T-helper 17 cell (primary cell): ENCODE measurements around the gene CACNA1G. TPM values are rescaled to one million over a fixed set of nuclear protein-coding genes. Genes with fewer than 3 reads are reported as not detected.
A peak's percentile ranks its signal among the peaks of the same experiment; 100 is the strongest.

Experiments used
- ATAC-seq: fragments of 150-1000 bp; cut with Tn5 transposase; 2 replicates; pipeline ENCODE4 v1.10.0; 2021; ENCODE audit warnings: mild to moderate bottlenecking, moderate library complexity
- DNase-seq, 3 donors: peaks; one replicate each; pipeline versions ENCODE4 v3.0.0 to v3.0.0-alpha.2; 2020 to 2021
- H3K9me3 ChIP-seq: one replicate; pipeline ENCODE4 v1.7.0; 2013; ENCODE audit warnings: low read length, mild to moderate bottlenecking; ENCODE audit not compliant: control insufficient read depth, poor library complexity, severe bottlenecking
- H3K27ac Mint-ChIP-seq: one replicate; pipeline ENCODE4 v1.8.0; 2022; ENCODE audit warnings: mild to moderate bottlenecking, moderate library complexity, mixed read lengths
- H3K27me3 Mint-ChIP-seq: one replicate; pipeline ENCODE4 v1.8.0; 2022; ENCODE audit warnings: mixed read lengths
- H3K36me3 Mint-ChIP-seq: one replicate; pipeline ENCODE4 v1.8.0; 2022; ENCODE audit warnings: low read depth, mixed read lengths
- H3K4me1 Mint-ChIP-seq: one replicate; pipeline ENCODE4 v1.8.0; 2022; ENCODE audit warnings: mild to moderate bottlenecking, mixed read lengths
- H3K4me3 Mint-ChIP-seq: one replicate; pipeline ENCODE4 v1.8.0; 2022; ENCODE audit warnings: mild to moderate bottlenecking, moderate library complexity, mixed read lengths
- total RNA-seq, 4 donors: library from RNA in 2 of 4; stranded (reverse) in 2 of 4; gene quantifications; one replicate each; pipeline ENCODE4 v1.2.3 and lab custom pipeline; 2022 to 2026

CACNA1G gene
- total RNA-seq, 2 donors from 2014 or later: 0.05 to 0.18 TPM

- DNase-seq: no peak
- H3K27ac Mint-ChIP-seq: no peak overlapping the region
- no peaks in the 10 kb centered on the region for H3K9me3 ChIP-seq
- H3K36me3 Mint-ChIP-seq: peaks cover 2% of the 10 kb centered on the region
- peaks cover 14% of the 10 kb centered on the region for H3K4me1 Mint-ChIP-seq
- no peak for ATAC-seq
- peaks cover 29% of the 10 kb centered on the region for H3K27me3 Mint-ChIP-seq
- H3K4me3 Mint-ChIP-seq: peak overlapping the region; percentile 89
Observed at GRCh38 chr17:50558581-50558940, 2.0 kb upstream of the CACNA1G start.

DNA sequence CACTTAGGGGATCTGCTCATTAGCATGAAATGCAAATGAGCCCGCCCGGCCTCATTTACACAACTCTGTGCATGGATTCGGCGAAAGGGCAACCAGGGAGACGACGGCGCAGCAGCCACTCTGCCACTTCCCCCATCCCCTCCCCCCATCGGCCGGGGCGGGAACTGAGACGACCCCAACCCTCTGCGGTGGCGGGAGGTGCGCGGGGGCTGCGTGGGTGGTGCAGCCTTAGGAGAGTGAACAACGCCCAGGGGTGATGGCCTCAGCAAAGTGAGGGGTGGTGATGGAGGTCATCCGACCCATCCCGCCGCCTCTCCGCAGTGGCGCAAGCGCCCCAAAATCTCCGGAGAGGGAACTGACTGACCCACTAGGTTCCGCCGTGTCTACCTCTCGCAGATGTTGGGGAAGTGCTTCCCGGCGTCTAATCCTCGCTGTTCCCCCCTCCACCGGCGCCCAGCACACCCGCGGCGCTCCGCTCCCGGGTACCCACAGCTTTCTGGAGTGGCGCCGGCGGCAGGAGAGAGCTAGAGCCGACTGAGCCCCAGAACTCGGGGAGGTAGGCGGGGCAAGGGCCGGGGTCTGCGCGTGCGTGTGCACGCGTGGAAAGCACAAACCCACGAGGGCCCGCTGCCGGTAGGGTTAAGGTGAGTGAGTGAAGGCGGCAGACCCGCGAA is 1.4 kb upstream of the CACNA1G start:
- peaks cover 29% of the 10 kb centered on the region for H3K27me3 Mint-ChIP-seq
- DNase-seq (peak in 1 of 3 donors; percentile 23), ATAC-seq (no peak)
- peaks cover 2% of the 10 kb centered on the region for H3K36me3 Mint-ChIP-seq
- no peak overlapping the region for H3K27ac Mint-ChIP-seq
- H3K4me3 Mint-ChIP-seq: peak overlapping the region; percentile 89
- peaks cover 14% of the 10 kb centered on the region for H3K4me1 Mint-ChIP-seq
- H3K9me3 ChIP-seq: no peaks in the 10 kb centered on the region

GRCh38 chr17:50559674-50560184 is 786 bp upstream of the CACNA1G start:
- Mint-ChIP-seq H3K36me3 (peaks cover 2% of the 10 kb centered on the region), H3K4me3 (peak overlapping the region; percentile 89), H3K27me3 (peaks cover 32% of the 10 kb centered on the region), H3K27ac (no peak overlapping the region), H3K4me1 (peaks cover 14% of the 10 kb centered on the region)
- DNase-seq (no peak), ATAC-seq (peak; percentile 20)
- H3K9me3 ChIP-seq: no peaks in the 10 kb centered on the region

DNA sequence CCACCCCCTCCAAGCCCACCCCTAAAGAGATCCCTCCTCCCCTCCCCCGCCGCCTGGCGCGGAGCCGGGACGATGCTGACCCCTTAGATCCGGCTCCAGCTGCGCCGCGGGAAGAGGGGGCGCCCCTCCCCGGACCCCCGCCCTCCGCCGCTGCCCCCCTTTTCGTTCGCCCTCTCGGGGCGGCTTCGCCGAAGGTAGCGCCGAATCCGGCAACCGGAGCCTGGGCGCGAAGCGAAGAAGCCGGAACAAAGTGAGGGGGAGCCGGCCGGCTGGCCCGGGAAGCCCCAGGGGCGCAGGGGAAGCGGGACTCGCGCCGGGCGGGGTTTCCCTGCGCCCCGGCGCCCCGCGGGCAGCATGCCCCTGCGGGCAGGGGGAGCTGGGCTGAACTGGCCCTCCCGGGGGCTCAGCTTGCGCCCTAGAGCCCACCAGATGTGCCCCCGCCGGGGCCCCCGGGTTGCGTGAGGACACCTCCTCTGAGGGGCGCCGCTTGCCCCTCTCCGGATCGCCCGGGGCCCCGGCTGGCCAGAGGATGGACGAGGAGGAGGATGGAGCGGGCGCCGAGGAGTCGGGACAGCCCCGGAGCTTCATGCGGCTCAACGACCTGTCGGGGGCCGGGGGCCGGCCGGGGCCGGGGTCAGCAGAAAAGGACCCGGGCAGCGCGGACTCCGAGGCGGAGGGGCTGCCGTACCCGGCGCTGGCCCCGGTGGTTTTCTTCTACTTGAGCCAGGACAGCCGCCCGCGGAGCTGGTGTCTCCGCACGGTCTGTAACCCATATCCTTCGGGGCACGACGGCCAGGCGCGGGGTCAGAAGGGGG is 623 bp downstream of the CACNA1G start:
- no peak overlapping the region for H3K27ac Mint-ChIP-seq

DNA sequence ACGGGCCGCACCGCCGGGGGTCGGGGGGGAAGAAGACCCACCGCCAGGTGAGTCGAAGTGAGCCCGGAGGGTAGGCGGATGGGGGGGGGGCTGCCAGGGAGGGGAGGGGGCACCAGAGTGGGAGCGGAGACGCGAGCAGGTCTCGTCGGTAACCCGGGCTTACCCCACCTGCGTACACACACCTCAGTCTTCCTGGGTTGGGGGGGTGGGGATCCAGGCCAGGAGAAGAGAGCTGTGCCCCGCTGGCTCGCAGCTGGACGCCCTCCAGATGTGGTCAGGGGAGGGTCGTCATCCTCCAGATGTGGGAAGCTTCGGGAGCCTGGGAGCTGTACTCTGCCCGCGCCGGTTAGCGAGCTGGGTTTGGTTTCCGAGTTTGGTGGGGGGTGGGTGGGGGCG is 1.2 kb downstream of the CACNA1G start:
- peaks cover 28% of the 10 kb centered on the region for H3K4me1 Mint-ChIP-seq
- H3K4me3 Mint-ChIP-seq: peak overlapping the region; percentile 78
- ATAC-seq: no peak
- DNase-seq: no peak
- H3K36me3 Mint-ChIP-seq: no peaks in the 10 kb centered on the region
- H3K27me3 Mint-ChIP-seq: peaks cover 52% of the 10 kb centered on the region
- peak overlapping the region; percentile 70 for H3K27ac Mint-ChIP-seq
- no peaks in the 10 kb centered on the region for H3K9me3 ChIP-seq

More for the DNA sequence above, 623 bp downstream of the CACNA1G start:
- Mint-ChIP-seq H3K4me1 (peaks cover 26% of the 10 kb centered on the region), H3K27me3 (peaks cover 46% of the 10 kb centered on the region), H3K36me3 (no peaks in the 10 kb centered on the region), H3K4me3 (peak overlapping the region; percentile 78)
- DNase-seq (peak in 2 of 3 donors; percentile 30 to 32), ATAC-seq (peak; percentile 22)
- H3K9me3 ChIP-seq: no peaks in the 10 kb centered on the region

DNA sequence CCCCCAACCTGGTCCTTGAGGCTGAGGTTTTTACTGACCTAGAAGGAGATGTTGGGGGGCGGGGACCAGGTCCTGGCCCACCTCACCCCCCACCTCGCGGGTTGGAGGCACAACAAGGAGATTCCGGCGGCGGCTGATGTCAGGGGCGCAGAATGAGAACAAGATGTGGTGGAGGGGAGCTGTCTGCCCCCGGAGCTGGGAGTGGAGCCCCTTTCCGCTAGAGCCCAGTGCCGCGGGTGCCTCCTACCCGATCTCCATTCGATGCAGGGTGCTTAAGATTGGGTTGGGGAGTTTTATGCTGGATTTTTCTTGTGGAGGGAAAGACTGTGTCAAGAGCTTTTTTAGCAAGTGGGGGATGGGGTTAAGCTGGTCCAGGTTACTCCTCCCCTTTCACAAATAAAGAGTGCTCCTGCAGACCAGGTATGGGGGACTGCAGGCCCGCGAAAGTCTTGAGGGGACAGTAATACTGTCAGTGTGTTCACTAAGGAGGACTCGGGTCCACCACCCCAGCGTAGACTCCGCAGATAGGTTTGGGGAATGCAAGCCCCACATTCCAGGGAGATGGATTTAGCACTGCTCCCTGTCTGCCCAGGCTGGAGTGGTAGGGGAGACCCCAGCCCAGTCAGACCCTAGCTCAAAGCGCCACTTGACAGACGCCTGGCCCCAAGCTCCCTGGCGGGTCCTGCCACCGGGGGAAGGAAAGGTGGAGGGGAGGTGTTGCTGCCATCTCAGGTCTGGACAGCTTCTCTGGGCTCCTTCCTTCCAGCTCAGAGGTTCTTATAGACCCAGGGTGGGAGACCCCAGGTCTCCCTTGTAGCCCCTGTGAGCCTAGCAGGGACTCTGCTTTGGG is 2.0 kb downstream of the CACNA1G start:
- peaks cover 54% of the 10 kb centered on the region for H3K27me3 Mint-ChIP-seq
- H3K9me3 ChIP-seq: no peaks in the 10 kb centered on the region
- H3K27ac Mint-ChIP-seq: peak overlapping the region; percentile 70
- ATAC-seq: no peak
- H3K36me3 Mint-ChIP-seq: no peaks in the 10 kb centered on the region
- peak overlapping the region; percentile 78 for H3K4me3 Mint-ChIP-seq
- H3K4me1 Mint-ChIP-seq: peaks cover 28% of the 10 kb centered on the region
- DNase-seq: peak in 1 of 3 donors; percentile 24

- no peaks in the 10 kb centered on the region for H3K9me3 ChIP-seq
- Mint-ChIP-seq H3K27ac (no peak overlapping the region), H3K4me3 (no peak overlapping the region), H3K4me1 (peaks cover 28% of the 10 kb centered on the region), H3K36me3 (no peaks in the 10 kb centered on the region), H3K27me3 (peaks cover 56% of the 10 kb centered on the region)
- ATAC-seq: no peak
- DNase-seq: no peak
Observed at GRCh38 chr17:50563092-50563511, 2.6 kb downstream of the CACNA1G start.

- H3K36me3 Mint-ChIP-seq: no peaks in the 10 kb centered on the region
- peaks cover 22% of the 10 kb centered on the region for H3K4me1 Mint-ChIP-seq
- ATAC-seq (no peak), DNase-seq (no peak)
- peak overlapping the region; percentile 83 for H3K27ac Mint-ChIP-seq
- peak overlapping the region; percentile 12 for H3K4me3 Mint-ChIP-seq
- H3K9me3 ChIP-seq: no peaks in the 10 kb centered on the region
- peaks cover 44% of the 10 kb centered on the region for H3K27me3 Mint-ChIP-seq
Observed at GRCh38 chr17:50564916-50565315, 4.4 kb downstream of the CACNA1G start.

DNA sequence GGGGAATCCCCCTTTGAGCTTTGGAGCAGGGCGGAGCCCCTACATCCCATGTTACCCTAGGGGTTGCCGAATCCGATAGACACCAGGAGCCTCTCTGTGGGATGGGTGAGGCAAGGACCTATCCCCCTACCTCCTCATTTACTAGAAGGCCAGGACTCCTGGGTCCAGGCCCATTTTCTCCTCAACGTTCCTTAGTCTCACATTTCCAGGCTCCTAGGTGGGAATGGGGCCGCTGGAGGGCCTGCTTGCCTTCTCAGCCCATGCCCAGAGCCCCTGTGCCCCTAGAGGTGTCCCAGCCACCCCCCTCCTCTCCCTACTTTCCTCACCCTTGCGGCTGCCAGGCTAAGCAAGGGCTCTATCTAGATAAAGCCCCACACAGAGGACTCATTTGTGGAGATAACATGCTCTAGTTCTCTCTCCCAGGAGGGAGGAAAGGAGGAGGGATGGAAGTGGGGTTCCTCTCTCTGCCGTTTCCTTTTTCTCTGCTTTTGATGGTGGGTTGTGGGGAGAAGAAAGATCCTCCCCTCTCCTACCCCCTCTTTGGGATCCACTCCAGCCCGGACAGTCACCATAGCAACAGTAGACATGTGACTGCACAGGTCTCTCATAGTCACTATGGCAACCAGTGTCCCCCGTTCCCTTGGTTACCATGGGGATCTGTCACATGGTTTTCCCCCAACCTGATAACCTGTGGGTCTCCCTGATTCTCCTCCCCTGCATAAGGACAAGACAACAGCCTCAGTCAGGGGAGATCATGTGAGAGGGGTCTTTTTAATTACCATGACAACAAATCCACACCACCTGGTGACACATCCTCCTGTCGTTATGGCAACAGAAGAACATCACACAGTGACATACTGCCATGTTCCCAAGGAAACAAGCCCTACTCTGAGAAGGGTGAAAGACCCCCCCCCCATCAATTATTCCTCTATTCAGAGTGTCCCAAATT is 5.2 kb downstream of the CACNA1G start:
- peaks cover 18% of the 10 kb centered on the region for H3K4me1 Mint-ChIP-seq
- H3K27ac Mint-ChIP-seq: peak overlapping the region; percentile 83
- DNase-seq (no peak), ATAC-seq (peak; percentile 69)
- no peaks in the 10 kb centered on the region for H3K36me3 Mint-ChIP-seq
- H3K27me3 Mint-ChIP-seq: peaks cover 44% of the 10 kb centered on the region
- H3K9me3 ChIP-seq: no peaks in the 10 kb centered on the region
- H3K4me3 Mint-ChIP-seq: peak overlapping the region; percentile 12

DNA sequence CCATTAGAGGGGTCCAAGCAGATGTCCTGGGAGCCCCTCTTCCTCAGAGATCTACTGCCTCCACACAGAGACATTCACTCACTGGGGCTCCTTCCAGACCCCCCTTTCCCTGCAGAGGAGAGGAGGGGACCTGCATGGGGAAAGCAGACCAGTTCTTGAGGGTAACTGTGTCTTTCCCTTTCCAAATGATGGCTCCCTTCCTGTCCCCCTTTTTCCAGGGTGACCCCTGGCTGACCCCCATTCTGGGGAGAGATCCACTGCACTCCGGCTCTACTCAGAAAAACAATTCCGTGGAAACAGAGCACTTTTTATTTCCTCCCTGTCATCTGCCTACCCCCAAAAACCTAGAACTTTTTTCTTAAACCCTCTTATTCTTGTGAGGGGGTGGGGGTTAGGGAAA is 6.4 kb downstream of the CACNA1G start:
- peak overlapping the region; percentile 83 for H3K27ac Mint-ChIP-seq
- H3K9me3 ChIP-seq: no peaks in the 10 kb centered on the region
- peaks cover 22% of the 10 kb centered on the region for H3K4me1 Mint-ChIP-seq
- ATAC-seq (no peak), DNase-seq (no peak)
- H3K27me3 Mint-ChIP-seq: peaks cover 56% of the 10 kb centered on the region
- no peaks in the 10 kb centered on the region for H3K36me3 Mint-ChIP-seq
- H3K4me3 Mint-ChIP-seq: no peak overlapping the region

GRCh38 chr17:50568659-50569058 is 8.1 kb downstream of the CACNA1G start:
- H3K27me3 Mint-ChIP-seq: peaks cover 64% of the 10 kb centered on the region
- no peak overlapping the region for H3K4me3 Mint-ChIP-seq
- DNase-seq (no peak), ATAC-seq (no peak)
- H3K4me1 Mint-ChIP-seq: peaks cover 18% of the 10 kb centered on the region
- no peak overlapping the region for H3K27ac Mint-ChIP-seq
- H3K36me3 Mint-ChIP-seq: no peaks in the 10 kb centered on the region
- H3K9me3 ChIP-seq: no peaks in the 10 kb centered on the region

GRCh38 chr17:50569592-50569991 is 9.1 kb downstream of the CACNA1G start:
- H3K9me3 ChIP-seq: no peaks in the 10 kb centered on the region
- ATAC-seq (no peak), DNase-seq (no peak)
- no peak overlapping the region for H3K4me3 Mint-ChIP-seq
- peaks cover 18% of the 10 kb centered on the region for H3K4me1 Mint-ChIP-seq
- peaks cover 69% of the 10 kb centered on the region for H3K27me3 Mint-ChIP-seq
- H3K27ac Mint-ChIP-seq: no peak overlapping the region
- H3K36me3 Mint-ChIP-seq: no peaks in the 10 kb centered on the region
